IPS-18c (cell line): ENCODE results near the gene MED12L.
"Not testable (repeated sequence)": the region's sequence is repeated elsewhere in the genome, so short reads cannot be mapped to it uniquely, and the experiment has no call there.

ENCODE experiments used
- H3K4me3 ChIP-seq: 2 replicates; pipeline ENCODE4 v1.7.0; 2013; ENCODE audit warnings: low read depth, mild to moderate bottlenecking, low read length, moderate library complexity; ENCODE audit not compliant: insufficient read depth
- H3K9me3 ChIP-seq: one replicate; pipeline ENCODE4 v1.6.1; 2013; ENCODE audit warnings: mild to moderate bottlenecking, low read length, moderate library complexity; ENCODE audit not compliant: control insufficient read depth, insufficient read depth

MED12L gene

DNA sequence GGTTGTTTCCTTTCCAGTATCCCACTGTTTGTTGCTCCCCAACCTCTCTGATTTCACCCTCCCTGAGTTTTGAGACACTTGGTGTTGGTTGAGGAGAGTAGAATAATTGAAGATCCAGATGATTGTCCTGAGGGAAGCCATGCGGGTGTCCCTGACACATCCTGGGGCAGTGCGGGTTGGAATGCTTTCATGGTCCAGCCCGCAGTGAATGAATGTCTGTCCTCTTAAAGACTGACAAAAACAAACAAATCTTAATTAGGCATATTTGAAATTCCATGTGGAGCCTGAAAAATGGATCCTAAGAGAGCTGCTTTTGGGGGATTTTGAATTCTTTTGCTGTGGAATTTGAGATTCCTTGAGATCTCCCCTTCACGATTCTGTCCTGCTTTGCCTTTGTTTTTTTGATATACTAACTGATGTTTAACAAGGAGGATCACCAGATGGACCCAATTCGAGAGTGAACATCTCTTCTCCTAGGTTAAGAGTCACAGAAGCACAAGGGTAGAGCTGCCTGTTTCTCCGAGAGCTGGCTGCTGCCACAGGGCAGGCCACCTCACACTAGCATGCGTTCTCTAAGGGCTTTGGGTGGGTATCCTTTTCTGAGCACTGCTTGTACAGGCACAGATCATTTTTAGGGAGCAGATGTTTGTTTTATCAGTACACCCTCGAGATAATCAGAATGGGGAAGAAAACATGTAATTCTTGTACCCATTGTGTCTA is 70.1 kb downstream of the MED12L start:
- Histone ChIP-seq H3K4me3 (no peak overlapping the region), H3K9me3 (no peaks in the 10 kb centered on the region)

DNA sequence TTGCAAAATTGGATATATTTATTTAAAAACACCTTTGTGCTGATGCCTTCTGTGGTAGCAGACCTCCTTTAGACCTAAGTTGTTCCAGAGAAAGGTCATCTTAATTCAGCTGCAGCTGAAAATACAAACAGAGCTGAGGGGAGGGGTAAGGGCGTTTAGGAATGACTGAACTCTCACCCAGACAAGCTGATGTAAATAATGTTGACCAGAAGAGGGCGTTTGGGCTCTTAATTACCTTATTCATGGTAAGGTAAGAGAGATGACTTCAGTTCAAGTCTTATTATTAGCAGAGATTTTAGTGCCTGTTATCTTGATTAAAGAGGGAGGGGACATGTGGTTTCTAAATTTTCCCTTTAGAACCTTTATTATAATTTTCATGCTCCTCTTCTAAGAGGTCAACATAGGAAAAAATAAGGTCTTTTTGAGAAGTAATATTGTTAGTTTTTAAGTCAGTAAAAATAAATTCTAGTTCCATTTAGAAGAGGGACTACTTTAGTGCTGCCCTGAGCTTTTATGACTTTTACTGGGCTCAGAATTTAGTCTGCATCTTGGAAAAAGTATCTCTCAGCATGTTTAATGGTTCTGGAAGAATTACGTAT is 71.3 kb downstream of the MED12L start:
- H3K4me3 ChIP-seq, result no peak overlapping the region
- no peaks in the 10 kb centered on the region for H3K9me3 ChIP-seq

DNA sequence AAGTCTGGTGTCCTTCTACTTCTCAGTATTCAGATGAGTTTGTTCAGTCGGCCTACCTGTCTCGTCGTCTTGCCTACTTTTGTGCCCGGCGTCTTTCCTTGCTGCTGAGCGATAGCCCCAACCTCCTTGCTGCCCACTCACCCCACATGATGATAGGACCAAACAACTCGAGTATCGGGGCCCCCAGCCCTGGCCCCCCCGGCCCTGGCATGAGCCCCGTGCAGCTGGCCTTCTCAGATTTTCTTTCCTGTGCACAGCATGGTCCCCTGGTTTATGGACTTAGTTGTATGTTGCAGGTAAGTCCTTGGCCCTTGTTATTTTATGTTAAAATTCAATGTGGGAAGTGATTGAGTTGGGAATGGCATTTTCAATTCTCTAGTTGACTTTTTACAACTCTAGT is 74.3 kb downstream of the MED12L start:
- Histone ChIP-seq H3K4me3 (no peak overlapping the region), H3K9me3 (no peaks in the 10 kb centered on the region)

GRCh38 chr3:151165226-151165625 is 79.8 kb downstream of the MED12L start:
- H3K9me3 ChIP-seq, result no peaks in the 10 kb centered on the region
- H3K4me3 ChIP-seq, result no peak overlapping the region

DNA sequence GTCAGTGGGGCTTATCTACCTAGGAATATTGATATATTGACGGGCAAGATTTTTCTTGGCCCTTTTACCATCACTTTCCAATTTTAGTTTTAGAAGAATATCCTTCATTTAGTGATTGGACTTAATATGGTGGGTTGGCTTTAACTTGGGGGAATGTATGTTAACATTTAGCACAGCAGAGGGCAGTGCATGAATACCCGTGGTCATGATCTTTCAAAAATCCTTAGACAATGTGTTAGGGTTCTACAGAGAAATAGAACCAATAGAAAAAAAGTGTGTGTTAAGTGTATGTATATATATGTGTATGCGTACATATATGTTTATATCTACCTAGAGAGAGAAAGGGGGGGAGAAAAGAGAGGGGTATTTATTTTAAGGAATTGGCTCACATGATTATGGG is 80.7 kb downstream of the MED12L start:
- Histone ChIP-seq H3K9me3 (no peaks in the 10 kb centered on the region), H3K4me3 (no peak overlapping the region)

- H3K9me3 ChIP-seq, result no peaks in the 10 kb centered on the region
These were observed 83.0 kb downstream of the MED12L start for GRCh38 chr3:151168269-151169094.

DNA sequence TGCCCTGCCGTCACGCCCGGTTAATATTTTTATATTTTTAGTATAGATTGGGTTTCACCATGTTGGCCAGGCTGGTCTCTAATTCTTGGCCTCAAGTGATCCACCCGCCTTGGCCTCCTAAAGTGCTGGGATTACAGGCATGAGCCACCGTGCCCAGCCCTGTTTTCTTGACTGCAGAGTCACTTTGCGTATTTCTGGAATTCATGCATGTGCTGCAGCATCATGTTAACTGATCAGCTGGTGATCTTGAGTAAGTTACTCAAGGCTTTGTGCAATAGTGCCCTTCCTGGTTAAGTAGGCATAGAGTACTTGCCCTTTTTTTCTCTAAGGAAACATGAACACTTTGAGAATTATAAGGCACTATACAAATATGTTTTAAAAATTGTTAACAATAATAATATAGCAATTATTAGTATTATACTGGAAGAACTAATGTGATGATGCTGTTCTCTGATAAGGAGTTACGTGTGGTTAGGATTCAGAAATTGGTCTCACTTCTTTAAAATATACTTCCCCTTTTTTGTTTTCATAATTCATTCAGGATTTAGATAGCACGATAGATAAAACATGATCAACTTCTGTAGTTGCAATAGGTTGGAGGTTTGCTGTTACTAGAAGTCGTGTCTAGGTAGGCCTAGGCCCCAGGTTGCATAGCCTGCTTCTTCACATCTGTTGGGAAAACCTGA is 83.9 kb downstream of the MED12L start:
- Histone ChIP-seq H3K4me3 (no peak overlapping the region), H3K9me3 (no peaks in the 10 kb centered on the region)

More at GRCh38 chr3:151168269-151169094, 83.0 kb downstream of the MED12L start:
- no peak overlapping the region for H3K4me3 ChIP-seq

- not testable (repeated sequence) for H3K4me3 ChIP-seq, H3K9me3 ChIP-seq
These were observed 84.7 kb downstream of the MED12L start for GRCh38 chr3:151169948-151170679.

DNA sequence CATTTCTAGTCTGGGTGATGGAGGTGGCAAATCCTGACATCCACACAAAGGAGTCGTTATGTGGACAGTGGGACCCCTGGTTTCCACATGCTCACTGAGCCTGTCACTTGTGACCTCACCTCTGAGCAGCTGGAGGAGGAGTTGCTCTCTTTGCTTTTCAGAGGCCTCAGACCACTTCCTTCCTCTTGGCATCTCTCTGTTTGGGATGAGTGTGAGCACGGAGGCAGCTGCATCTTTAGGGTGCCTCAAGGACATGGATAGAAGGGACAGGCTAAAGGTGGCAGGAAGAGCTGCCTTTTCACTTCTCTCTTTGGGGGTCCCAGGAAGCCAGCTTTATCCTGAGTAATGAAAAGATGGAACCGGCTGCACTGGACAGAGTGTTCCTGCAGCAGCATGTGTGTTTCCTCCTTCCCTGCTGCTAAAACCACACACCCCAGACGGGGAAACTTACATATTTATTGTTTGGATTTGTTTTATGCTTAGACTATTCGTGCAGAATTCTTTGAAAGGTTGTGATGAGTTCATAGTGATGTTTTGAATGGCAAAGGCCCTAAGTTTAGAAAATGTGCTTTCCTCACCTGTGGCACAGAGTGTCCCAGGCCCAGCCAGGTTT is 85.8 kb downstream of the MED12L start:
- H3K9me3 ChIP-seq, result no peaks in the 10 kb centered on the region
- no peak overlapping the region for H3K4me3 ChIP-seq

DNA sequence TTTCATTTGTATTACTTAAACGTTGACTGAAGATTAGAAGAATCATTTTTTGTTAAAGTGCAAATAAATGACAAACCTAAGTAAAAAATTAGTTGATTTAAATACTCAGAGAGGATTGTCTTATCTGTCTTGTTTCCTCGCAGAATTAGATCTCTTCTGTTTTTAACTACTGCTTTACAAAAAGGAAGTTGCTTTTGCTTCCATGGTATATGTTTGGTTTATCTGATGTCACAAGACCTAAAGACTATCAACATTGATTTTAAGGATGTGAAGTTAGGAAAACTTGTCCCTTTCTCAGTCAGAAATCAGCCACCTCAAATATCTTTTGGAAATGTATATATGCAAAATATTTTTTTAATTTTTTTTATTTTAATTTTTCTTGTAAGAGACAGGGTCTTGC is 88.9 kb downstream of the MED12L start:
- no peaks in the 10 kb centered on the region for H3K9me3 ChIP-seq
- no peak overlapping the region for H3K4me3 ChIP-seq

DNA sequence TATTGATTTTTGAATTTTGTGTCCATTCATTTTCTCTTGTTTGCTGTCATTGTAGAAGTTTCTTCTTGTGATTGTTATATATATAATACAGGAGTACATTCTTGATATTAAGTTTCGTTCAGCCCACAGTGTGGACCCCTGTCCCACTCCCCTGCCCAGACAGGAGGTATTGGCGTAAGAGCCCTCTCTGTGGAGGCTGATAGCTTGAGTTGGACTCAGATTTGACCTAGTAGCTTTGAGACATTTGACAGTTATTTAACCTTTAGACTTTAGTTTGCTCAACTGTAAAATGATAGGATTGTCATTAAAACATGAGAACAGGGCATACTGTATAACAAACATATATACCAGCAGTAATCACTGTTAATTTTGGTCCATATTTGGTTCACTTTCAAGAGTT is 90.5 kb downstream of the MED12L start:
- no peaks in the 10 kb centered on the region for H3K9me3 ChIP-seq
- H3K4me3 ChIP-seq, result no peak overlapping the region

GRCh38 chr3:151178208-151178845 is 92.9 kb downstream of the MED12L start:
- no peaks in the 10 kb centered on the region for H3K9me3 ChIP-seq
- no peak overlapping the region for H3K4me3 ChIP-seq

DNA sequence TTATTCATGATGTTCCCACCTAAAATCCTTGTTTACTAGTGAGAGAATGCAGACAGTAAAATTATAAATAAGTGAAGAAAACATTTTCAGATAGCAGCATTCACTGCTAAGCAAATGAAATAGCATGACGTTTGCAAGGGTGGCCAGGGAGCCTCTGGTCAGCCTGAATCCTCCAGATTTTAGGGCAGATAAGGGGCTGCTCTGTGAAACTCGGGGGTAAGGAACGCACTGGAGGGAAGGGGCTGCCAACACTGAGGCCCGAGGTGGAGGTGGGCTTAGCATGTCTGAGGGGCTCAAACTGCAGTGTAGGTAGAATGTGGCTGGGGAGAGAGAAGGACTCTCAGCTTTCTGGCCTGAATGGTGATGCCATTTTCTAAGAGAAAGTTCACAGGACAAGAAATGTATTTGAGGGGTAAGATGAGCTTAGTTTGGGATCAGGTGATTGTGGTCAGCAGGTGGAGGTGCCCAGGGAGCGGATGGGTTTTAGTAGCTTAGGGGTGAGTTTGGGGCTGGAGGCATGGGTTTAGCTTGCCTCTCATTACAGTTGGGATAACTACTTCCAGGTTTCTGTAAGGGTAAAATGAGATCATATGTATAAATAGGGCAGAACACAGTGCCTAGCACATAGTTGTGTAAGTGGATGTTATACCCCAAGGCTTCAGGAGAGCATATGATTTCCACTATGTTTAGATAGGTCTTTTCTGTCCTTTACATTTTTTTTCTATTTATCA is 97.0 kb downstream of the MED12L start:
- Histone ChIP-seq H3K9me3 (no peaks in the 10 kb centered on the region), H3K4me3 (no peak overlapping the region)

DNA sequence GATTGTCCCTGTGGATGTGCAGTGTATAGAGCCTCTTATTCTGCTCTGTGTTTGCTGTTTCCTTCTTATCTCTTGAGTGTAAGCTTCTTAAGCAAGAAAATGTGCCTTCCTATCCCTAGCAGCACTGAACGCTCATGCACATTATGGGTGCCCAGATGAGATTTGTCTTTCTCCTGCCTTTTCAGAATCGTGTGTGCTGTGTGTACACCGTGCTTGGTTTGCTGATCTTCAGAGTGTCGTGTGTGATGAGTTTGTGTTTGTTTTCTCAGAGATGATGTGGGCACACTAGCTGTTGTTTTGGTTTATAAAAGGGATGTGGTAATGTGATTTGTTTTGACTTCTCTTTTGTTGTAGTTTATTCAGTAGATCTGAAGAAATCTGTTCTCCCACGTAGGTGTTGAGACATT is 97.8 kb downstream of the MED12L start:
- no peaks in the 10 kb centered on the region for H3K9me3 ChIP-seq

DNA sequence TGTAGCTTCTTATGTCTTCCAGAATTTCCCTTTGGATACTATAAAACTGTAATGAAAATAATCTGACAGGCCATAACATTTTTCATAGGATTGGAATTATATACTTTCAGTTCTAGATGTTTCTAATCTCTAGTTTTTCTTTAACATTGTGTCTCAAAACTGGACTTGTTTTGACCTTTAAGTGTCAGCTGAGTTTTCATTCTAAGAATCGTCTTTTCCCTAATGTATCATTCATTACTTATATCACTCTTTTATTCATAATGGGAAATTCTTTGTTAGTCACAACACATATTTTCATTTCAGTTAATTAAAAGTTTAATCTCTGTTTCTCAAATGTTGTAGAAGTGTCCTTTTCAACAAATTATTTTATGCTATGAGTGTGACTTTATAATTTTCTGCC is 105.6 kb downstream of the MED12L start:
- H3K4me3 ChIP-seq, result no peak overlapping the region
- H3K9me3 ChIP-seq, result no peaks in the 10 kb centered on the region

More for the DNA sequence above, 97.8 kb downstream of the MED12L start:
- no peak overlapping the region for H3K4me3 ChIP-seq

DNA sequence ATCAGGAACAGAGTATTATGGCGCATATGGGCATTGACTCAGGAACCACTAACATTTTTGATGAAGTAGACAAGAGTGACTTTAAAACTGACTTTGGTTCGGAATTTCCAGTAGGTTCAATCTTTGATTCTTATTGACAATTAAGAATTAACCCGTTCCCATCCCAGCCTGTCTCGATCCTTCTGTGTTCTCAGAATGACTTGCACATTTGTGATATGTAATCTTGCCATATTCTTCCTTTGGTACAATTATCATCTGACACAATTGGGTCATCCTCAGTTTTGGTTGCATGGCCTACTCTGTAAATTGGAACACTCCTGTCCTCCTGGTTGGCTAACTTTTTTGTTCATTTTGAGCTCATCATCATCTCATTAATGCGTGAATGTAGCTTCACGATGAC is 107.1 kb downstream of the MED12L start:
- no peak overlapping the region for H3K4me3 ChIP-seq
- H3K9me3 ChIP-seq, result no peaks in the 10 kb centered on the region
